ENCODE measurements around the gene FZD7. TPM values are rescaled to one million over a fixed set of nuclear protein-coding genes. Genes with fewer than 3 reads are reported as not detected.

Gene FZD7
- total RNA-seq, 1 experiment from 2014 or later: 14.6 TPM

GRCh38 chr2:202042444-202042843 is 8.8 kb downstream of the FZD7 start:
- no peak for DNase-seq (ENCODE audit: low read depth, low spot score)

GRCh38 chr2:202043475-202043874 is 9.8 kb downstream of the FZD7 start:
- Histone ChIP-seq H3K9me3 (ENCODE audit: control insufficient read depth in 1 of 2, insufficient read depth in 1 of 2, low read depth in 1 of 2, low read length in 2 of 2) (no peaks in the 10 kb centered on the region), H2AFZ (ENCODE audit: low read depth, low read length, poor library complexity, severe bottlenecking) (no peak overlapping the region), H3K4me3 (replicated peaks in 1 of 2; ENCODE audit: low read depth in 1 of 2, low read length in 2 of 2) (no peak overlapping the region), H3K27me3 (ENCODE audit: insufficient read depth, low read length) (no peaks in the 10 kb centered on the region), H3K9me2 (ENCODE audit: insufficient read depth) (no peaks in the 10 kb centered on the region), H3K79me2 (ENCODE audit: insufficient read depth, low read length) (no peaks in the 10 kb centered on the region), H3K9ac (ENCODE audit: low read length) (no peak overlapping the region), H4K20me1 (ENCODE audit: insufficient read depth) (no peaks in the 10 kb centered on the region), H3K4me1 (ENCODE audit: control insufficient read depth in 1 of 2, insufficient read depth in 2 of 2, low read length in 2 of 2) (peaks cover 14 to 25% of the 10 kb centered on the region in 2 experiments), H3K36me3 (ENCODE audit: control insufficient read depth in 1 of 2, insufficient read depth in 2 of 2, low read length in 2 of 2) (no peaks in the 10 kb centered on the region), H3K4me2 (ENCODE audit: low read length) (no peak overlapping the region), H3K27ac (ENCODE audit: low read depth, low read length) (no peak overlapping the region)
- intact Hi-C loops (cut with micrococcal nuclease): no loop called here
- ChIA-PET CTCF (no interaction called here), RAD21 (ENCODE audit: low non-redundant PET in 1 of 2, low total read pairs in 2 of 2, uncharacterized antibody in 2 of 2, unreplicated experiment in 2 of 2) (no interaction called here), POLR2A (no interaction called here)
- ATAC-seq: no peak
- DNase-seq (ENCODE audit: low read depth, low spot score): no peak
- BruUV-seq (replicated peaks): no TSS peak
- TF ChIP-seq, protein P1, sequence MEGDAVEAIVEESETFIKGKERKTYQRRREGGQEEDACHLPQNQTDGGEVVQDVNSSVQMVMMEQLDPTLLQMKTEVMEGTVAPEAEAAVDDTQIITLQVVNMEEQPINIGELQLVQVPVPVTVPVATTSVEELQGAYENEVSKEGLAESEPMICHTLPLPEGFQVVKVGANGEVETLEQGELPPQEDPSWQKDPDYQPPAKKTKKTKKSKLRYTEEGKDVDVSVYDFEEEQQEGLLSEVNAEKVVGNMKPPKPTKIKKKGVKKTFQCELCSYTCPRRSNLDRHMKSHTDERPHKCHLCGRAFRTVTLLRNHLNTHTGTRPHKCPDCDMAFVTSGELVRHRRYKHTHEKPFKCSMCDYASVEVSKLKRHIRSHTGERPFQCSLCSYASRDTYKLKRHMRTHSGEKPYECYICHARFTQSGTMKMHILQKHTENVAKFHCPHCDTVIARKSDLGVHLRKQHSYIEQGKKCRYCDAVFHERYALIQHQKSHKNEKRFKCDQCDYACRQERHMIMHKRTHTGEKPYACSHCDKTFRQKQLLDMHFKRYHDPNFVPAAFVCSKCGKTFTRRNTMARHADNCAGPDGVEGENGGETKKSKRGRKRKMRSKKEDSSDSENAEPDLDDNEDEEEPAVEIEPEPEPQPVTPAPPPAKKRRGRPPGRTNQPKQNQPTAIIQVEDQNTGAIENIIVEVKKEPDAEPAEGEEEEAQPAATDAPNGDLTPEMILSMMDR (IDR thresholded peaks at IDR 0.05 in 2 of 3, conservative IDR thresholded peaks at IDR 0.05 in 1 of 3; ENCODE audit: borderline replicate concordance in 1 of 3, insufficient read depth in 1 of 3, low read depth in 2 of 3, low read length in 2 of 3): no peak
- TF ChIP-seq EZH2phosphoT487 (IDR thresholded peaks at IDR 0.05; ENCODE audit: borderline replicate concordance): no peak

More at GRCh38 chr2:202042444-202042843, 8.8 kb downstream of the FZD7 start:
- no peak overlapping the region for H2AFZ ChIP-seq (ENCODE audit: low read depth, low read length, poor library complexity, severe bottlenecking)
- H3K27ac ChIP-seq (ENCODE audit: low read depth, low read length): no peak overlapping the region
- no peaks in the 10 kb centered on the region for H3K27me3 ChIP-seq (ENCODE audit: insufficient read depth, low read length)
- RAD21 ChIA-PET (ENCODE audit: low non-redundant PET in 1 of 2, low total read pairs in 2 of 2, uncharacterized antibody in 2 of 2, unreplicated experiment in 2 of 2): no interaction called here
- POLR2A ChIA-PET: no interaction called here
- H3K9ac ChIP-seq (ENCODE audit: low read length): no peak overlapping the region
- no TSS peak for BruUV-seq (replicated peaks)
- peak overlapping the region; percentile 31 for H3K4me2 ChIP-seq (ENCODE audit: low read length)
- intact Hi-C loops (cut with micrococcal nuclease): no loop called here
- CTCF ChIA-PET: interaction anchor here (1.2 kb wide), 2 partner anchors 14 to 18 kb away, joined by 5 read pairs; no protein-coding TSS in a partner anchor
- no peak for TF ChIP-seq POLR2AphosphoS5 (IDR thresholded peaks at IDR 0.05; ENCODE audit: low read depth, low read length)
- TF ChIP-seq, protein P2, sequence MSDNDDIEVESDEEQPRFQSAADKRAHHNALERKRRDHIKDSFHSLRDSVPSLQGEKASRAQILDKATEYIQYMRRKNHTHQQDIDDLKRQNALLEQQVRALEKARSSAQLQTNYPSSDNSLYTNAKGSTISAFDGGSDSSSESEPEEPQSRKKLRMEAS (IDR thresholded peaks at IDR 0.05): no peak
- peak; percentile 23; the same call in 1 of the 2 replicates for TF ChIP-seq SP1 (IDR thresholded peaks at IDR 0.05; ENCODE audit: low read depth)
- TF ChIP-seq FOSL1 (IDR thresholded peaks at IDR 0.05; ENCODE audit: low read depth): peak; percentile 43; the same call in 1 of the 2 replicates
- no peaks in the 10 kb centered on the region for H3K9me3 ChIP-seq (ENCODE audit: control insufficient read depth in 1 of 2, insufficient read depth in 1 of 2, low read depth in 1 of 2, low read length in 2 of 2)
- peaks cover 22 to 34% of the 10 kb centered on the region in 2 experiments for H3K4me1 ChIP-seq (ENCODE audit: control insufficient read depth in 1 of 2, insufficient read depth in 2 of 2, low read length in 2 of 2)
- no peaks in the 10 kb centered on the region for H3K9me2 ChIP-seq (ENCODE audit: insufficient read depth)
- no peak overlapping the region for H3K4me3 ChIP-seq (replicated peaks in 1 of 2; ENCODE audit: low read depth in 1 of 2, low read length in 2 of 2)
- no peaks in the 10 kb centered on the region for H3K79me2 ChIP-seq (ENCODE audit: insufficient read depth, low read length)
- H3K36me3 ChIP-seq (ENCODE audit: control insufficient read depth in 1 of 2, insufficient read depth in 2 of 2, low read length in 2 of 2): no peaks in the 10 kb centered on the region
- H4K20me1 ChIP-seq (ENCODE audit: insufficient read depth): no peaks in the 10 kb centered on the region
- ATAC-seq: no peak

All from HCT116 (cell line).